NCI-H748 treated with DMSO at 0.1 percent for 48 hours (cell line): ENCODE results near the gene ELL.

Experiments used
- DNase-seq: peaks from one replicate; lab custom pipeline; 2025; lab: John Stamatoyannopoulos, UW

Gene ELL

DNA sequence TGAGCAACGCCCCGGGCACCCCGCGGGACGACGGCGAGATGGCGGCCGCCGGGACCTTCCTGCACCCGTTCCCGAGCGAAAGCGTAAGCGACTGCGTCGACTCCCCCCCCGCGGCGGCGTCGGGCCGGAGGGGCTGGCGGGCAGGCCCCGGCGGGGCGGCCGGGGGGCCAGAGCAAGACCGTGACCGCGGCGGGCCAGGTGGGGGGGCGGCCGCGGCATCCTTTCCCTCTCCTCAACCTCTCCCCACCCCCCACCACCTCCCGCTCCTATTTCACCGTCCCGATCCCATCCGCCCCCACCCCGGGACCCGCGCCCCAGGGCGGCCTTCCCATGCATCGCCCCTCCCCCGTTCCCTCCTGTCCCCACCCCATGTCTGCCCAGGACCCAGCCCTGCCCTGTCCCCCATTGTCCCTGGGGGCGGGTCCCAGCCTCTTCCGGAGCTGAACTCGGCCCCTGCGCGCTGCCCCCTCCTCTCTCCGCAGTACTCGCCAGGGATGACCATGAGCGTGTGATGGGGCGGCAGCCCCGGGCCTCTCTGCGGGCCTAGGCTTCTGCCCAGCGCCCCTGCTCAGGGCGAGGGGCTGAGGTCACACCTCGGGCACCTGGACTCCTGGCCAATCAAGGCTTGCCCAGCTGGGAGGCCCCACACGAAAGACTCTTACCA lies 88.0 kb downstream of the ELL start:
- no peak for DNase-seq

DNA sequence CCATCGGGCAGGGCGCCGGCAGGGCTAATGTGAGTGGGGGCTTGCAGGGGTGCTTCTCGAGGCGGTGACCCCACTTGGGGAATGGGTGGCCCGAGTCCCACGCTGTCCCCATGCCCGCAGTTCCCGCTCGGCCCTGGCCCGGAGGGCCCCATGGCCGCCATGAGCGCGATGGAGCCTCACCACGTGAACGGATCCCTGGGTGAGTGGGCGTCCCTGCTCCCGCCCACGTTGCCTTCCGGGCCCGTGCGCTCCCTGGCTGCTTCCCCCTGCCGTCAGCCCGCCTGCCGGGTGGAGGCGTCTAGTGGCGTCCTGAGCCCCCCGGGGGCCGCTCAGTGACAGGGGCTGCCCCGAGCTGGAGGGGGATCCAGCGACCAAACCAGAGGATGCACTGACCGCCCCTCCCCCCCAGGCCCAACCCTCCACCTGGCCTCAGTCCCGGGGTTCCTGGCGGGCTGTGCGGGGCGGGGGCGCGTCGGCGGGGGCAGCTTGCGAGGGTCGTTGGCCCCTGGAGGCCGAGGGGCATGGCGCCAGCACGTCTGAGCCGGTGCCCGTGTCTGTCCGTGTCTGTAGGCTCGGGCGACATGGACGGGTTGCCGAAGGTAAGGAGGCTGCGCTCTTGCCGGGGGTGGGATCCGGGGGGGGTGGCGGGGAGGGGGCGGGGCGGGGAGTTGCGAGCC lies 88.7 kb downstream of the ELL start:
- DNase-seq = no peak

DNA sequence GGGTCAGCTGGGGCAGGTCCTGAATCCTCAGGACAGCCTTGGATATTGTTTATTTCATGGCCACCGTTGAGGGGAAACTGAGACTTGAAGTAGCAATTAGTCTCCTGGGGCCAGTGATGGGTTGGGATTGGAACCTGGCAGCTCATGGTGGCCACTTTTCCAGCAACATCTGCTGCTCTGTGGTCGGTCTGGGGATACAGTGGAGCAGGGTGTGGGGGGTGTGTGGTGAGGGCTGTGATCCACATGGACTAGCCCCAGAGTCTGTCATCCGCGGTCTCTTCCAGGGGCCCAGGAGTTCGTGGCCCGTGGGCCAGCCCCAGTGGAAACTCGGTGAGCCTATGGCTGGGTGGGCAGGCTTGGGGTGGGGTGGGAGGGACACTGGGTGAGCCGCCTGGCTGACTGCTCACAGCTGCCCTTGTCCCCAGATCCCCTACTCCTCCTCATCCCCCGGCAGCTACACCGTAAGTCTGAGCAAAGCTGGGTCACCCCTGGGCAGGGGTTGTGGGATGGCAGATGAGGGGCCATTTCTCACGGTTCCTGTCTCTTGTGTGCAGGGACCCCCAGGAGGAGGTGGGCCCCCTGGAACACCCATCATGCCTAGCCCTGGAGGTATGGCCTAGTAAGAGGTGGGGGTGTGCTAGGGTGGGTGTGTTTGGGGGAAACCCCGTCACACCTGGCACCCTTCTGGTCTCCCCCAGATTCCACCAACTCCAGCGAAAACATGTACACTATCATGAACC lies 89.4 kb downstream of the ELL start:
- DNase-seq = no peak

DNA sequence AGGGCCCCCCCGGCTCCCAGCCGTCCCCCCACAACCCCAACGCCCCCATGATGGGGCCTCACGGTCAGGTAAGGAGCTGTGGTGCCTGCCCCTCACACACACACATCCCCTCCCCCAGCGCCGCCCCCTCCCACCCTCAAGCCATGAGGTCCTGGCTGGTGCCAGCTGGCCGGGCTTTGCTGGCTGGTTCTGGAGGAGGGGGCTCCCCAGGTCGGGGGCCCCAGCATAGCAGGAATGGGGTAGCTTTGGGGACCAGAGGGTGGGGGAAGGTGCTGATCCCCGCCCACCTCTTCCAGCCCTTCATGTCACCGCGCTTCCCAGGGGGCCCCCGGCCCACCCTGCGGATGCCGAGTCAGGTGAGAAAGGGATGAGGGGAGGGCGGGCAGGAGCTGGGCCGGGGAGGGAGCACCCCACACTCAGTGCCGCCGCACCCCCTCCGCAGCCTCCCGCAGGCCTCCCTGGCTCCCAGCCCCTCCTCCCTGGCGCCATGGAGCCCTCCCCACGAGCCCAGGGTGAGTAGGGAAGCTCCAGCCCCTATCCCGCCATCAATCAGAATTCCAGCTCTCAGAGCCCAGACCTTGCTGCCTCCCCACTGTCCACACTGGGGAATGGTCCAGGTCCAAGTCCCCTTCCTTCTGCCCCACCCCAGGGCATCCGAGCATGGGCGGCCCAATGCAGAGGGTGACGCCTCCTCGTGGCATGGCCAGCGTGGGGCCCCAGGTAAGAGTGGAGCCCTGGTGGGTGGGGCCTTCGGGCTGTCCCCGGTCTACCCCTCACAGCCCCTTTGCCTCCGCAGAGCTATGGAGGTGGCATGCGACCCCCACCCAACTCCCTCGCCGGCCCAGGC lies 90.3 kb downstream of the ELL start:
- DNase-seq = no peak

DNA sequence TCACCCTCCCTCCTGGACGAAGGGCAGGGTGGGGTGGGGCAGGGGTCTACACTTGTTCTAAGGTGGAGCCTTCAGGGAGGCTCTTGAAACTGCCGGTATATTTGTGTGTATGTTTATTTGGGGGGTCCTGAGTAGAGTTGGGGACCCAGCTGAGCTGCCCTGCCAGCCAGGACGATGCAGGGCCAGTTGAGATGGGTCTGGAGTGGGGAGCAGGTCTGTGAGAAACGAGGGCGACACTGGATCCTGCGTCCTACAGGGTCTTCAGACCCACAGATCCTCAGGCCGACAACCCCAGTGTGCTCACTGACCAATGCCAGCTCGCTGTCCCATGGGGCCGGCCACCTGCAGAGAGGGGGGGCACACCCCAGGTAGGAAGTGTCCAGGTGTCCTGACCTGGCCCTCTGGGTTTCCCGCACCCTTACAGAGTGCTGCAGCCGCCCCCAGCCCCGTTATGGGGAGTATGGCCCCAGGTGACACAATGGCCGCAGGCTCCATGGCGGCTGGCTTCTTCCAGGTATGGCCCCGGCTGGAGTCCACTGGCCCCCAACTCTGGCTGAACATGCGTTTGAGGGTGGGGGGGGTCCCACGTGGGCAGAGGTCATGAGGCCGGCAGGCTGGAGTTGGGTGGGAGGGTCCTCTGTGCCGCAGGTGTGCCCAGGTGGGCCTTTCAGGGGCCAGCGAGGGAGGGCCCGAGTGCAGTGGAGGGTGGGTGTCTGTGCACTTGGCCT lies 91.3 kb downstream of the ELL start:
- DNase-seq = no peak

DNA sequence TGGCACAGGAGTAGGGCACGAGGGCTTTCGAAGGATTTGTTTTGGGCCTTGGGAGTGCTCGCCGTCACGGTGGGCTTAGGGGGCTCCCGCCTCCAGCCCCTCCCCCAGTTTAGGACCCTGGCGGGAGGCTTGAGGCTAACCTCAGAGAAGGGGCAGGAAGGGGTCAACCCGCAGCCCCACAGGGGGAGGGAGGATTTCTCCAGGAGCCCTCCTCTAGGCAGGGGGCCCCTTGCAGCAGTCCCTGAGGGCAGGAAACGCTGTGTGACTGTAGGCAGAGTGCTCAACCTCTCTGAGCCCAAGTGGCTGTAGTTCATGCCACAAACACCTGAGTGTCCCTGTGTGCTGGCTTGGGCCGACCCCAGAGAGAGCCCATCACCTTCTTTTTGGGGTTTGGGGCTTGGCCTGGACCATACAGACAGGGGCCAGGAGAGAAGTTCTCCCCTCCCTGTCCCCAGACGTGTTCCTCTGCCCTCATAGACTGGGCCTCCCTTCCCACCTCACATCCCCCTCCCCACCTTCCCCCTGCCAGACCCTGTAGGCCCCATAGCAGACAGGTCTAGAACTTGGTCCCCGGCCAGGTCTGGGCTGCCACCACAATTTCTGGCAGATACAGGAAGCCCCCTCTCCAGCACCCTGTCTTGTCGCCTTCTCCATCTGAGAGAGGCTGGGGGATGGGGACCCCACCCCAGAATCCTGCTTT lies 92.0 kb downstream of the ELL start:
- DNase-seq = no peak

DNA sequence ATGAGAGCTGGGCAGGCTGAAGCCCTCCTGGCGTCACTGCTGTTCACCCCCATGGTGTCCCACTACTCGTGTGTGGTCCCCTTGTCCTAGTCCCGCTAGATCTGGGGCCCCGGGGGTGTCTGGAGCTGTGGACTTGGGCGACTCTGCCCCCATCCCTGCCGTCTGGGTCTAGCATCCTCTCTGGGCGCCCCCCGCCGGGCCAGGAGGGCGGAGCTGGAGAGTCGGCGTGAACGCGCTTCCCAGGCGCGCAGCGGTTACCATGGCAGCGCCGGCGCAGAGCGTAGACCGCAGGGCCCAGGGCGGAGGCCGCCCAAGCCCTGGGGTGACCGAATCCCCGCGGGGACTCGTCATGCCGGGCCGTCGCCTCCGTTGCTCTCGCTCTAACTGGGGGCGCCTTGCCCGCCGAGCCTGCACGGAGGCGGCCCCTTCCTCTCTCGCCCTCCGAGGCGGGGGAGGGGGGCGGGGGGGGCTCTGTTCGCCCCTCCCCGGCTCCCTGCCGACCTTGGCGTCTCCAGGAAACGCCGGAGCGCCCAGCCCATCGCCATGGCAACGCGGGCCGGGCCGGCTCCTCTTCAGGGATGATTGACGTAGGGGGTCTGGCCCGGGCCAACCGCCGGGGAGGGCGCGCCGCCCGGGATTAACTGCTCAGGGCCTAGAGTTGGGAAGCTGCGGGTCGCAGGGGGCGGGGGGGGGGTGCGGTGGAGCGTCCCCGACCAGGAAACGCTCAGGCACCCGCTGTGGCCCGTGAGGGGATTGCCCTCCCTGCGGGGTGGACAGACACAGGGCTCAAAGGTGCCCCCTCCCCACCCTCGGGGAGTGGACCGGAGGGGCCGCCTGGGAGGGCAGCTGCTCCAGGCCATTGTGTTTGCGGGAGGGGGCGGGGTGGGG lies 92.8 kb downstream of the ELL start:
- peak; percentile 73 for DNase-seq

DNA sequence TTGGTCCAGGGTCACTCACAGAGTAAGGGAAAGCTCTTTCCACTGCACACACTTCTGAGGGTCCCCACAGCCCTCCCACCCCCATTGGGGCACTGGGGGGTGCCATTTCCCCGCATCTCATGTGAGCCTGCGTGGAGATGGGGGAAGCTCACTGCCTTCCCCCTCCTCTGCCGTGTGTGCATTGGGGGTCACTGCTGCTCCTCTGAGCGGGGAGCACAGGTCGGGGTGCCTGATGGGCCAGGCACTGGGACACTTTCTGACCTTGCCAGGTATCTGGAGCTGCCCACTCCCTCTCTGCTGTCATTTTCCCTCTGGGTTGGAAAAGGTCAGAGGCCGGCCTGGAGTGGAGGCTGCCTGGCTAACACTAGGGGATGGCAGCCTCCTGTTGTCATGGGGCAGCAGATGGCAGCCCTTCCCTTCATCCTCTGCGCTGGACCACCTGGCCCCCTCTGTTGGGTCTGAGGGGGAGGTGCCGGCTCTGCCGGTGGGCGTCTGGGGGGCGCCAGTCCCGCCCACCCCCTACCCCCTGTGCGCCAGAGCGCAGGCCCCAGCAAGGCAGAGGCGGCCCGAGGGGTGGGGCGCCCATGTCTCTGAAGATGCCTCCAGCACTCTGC lies 93.6 kb downstream of the ELL start:
- no peak for DNase-seq

DNA sequence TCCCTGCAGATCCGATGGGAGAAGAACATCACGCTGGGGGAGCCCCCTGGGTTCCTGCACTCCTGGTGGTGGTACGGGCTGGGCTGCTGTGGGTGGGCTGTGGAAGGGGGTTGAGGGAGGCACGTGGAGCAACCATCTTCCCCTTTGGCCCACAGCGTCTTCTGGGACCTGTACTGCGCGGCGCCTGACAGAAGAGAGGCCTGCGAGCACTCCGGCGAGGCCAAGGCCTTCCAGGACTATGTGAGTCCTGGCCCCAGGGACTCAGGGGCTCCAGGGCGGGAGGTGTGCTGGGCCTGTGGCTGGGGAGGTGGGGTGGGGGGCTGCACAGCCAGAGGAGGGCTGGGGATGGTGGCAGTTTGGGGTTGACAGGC lies 94.1 kb downstream of the ELL start:
- no peak for DNase-seq

DNA sequence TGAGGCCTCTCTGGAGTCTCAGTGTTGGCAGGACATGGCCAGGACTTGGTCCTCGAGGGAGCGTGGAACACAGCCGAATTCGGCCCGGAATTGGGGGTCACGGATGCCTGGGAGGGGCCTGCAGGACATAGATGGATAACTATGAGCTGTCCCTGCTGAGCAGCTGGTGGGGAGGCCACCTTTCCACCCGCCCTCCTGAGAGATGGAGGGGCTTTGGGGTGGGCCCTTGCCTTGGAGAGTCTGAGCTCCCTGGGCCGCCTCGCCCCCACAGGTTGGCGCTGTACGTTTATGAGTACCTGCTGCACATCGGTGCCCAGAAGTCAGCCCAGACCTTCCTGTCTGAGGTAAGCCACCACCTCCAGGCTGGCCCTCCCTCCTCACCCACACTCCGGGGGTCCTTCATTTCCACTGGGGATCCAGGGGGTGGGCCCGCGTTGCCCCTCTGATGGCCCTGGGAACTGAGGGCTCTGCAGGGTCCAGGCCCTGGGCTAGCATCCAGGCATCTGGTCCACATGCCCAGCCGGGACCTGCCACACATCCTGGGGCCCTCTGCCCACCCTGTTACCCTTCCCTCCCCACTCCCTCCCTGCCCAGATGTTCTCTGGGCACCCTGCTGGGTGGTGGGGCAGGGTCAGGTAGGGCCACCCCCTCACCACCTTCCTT lies 94.7 kb downstream of the ELL start:
- DNase-seq = no peak

DNA sequence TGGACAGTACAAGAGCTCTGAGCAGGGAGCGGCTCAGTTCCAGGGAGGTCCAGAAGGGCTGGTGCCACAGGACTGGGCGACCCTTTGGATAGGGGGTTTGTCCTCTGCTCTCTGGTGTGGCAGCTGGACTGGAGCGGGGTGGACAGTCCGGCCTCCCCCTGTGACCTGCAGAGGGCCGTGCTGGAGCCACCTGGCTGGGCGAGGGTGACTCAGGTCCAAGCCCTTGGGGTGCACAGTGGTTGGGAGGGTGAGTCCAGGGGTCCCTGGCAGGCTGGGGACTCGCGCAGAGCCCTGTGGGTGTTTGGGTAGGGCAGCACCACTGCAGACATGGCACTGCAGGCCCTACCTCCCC lies 95.5 kb downstream of the ELL start:
- no peak for DNase-seq

DNA sequence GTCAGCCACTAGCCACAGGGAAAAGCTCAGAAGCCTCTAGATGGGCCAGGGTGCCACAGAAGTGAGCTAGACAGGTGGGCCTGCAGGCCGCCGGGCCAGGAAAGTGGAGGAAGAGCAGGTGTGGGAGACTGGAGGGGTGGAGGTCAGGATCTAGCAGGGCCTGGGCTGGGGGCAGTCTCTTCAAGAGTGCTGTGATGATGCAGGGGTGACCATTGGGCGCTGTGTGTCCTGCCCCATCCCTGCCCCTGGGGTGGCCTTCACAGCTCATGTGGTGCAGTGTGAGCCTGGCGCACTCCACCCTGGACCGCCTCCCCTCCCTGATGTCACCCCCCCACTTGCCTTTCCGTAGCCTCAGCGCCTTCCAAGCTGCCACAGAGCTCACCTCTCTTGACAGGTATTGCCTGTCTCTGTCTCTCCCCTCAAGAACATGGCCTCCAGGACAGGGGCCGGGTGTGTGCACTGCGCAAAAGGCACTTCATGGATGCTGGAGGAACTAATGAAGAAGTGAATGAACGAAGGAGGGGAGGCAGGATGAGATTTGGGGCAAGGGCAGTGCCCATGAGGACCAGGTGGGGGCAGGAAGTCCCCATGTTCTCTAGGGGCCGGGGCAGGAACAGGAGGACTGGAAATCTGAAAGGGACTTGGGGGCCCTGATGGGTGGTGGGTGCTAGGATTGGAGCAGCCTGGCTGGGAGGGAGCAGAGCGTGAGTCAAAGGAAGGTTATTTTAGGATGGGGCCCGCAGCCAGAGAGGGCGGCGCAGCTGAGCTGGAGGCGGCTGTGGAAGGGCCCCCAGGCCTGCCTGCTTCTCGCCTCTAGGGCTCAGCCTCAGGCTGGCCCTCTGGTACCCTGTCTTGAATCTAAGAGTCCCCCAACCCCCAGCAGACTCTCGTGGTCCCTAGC lies 96.1 kb downstream of the ELL start:
- no peak for DNase-seq

DNA sequence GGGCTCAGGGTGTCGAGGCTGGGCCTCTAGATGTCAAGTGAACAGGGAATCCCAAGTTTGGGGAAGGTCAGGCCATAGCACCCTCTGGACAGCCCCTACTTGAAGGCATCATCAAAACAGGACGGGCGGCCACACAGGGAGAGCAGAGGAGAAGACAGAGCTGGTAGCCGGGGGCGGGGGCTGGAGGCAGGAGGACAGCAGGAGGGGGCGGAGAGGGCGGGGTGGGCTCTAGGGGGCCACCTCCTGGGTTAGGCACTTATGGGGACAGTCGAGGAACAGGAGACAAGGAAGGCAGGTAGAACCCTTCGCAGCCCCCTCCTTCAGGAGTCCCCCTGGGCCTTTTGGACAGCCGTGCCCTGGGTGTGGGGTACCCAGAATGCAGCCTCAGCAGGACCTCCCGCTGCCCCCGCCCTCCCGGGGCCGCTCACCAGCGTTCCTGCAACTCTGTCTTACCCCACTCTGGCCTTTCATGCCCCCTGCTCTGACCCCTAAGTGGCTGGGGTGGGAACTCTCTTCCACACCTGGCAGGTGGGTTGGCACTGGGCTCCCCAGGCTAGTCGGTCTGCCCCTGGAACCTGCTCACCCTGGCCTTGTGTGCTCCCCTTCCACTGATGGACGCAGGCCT lies 96.9 kb downstream of the ELL start:
- DNase-seq = no peak

DNA sequence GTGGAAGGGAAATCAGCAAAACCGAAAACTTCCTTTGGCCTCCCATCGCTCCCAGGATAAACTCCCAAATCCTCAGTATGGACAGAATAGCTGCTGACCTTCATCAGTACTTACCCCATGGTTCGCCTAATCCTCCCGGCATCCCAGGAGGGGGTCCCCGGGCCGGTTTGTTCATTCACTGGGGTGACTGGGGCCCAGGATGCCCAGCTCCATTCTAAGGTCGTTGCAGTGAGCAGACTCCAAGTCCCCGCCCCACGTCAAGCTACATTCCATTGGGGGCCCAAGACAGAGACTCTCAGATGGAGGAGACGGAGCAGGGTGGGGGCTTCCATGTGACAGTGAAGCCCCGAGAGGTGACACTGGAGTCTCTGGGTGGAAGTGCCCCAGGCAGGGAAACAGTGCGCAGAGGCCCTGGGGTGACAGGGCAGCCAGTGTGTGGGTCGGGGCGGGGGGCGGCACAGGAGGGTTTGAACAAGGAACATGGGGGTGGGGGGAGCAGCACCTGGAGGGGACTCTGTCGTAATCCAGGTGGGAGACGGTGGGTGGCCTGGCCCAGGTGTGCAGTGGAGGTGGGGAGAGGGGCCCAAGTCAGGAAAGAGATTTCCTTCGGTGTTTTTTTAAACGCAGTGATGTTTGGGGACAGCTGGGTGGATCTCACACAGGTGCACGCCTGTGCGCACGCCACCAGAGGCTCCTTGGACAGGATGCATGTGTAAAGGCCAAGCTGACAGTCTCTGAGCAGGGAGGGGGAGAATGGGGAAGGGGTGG lies 97.6 kb downstream of the ELL start:
- DNase-seq = no peak

DNA sequence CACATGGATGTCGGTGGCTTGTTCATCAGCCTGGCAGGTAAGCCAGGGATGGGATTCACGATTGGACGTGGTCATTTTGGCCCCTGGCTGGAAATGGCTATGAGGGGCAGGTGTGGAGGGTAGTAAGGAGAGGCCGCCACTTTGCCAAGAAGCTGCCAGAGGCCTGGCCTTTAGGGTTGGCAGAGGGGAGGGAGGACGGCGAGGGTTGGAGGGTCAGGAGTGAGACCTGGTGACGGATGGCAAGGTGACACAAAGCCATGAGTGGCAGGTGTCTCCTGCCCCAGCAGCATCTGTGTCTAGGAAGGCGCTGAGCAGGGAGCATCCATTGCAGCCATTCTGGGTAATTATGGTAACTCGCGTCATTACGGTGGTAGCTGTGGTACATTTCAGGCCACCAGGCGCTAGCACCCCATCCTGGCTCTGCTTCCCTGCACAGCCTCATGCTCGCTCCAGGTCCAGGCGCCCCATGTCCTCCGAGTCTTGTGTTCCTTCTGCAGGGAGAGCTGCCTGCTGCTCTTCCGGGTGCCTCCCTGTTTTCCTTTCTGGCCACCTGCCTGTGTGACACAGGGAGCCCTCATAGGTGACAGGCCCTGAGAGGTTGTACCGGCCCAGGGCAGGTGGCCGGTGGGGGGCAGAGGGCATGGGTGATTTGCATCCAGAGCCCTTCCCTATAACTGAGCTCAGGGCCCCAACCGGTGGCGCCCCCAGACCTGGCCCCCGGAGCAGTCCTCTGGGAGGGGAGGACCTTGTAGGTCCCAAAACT lies 98.4 kb downstream of the ELL start:
- DNase-seq = no peak

DNA sequence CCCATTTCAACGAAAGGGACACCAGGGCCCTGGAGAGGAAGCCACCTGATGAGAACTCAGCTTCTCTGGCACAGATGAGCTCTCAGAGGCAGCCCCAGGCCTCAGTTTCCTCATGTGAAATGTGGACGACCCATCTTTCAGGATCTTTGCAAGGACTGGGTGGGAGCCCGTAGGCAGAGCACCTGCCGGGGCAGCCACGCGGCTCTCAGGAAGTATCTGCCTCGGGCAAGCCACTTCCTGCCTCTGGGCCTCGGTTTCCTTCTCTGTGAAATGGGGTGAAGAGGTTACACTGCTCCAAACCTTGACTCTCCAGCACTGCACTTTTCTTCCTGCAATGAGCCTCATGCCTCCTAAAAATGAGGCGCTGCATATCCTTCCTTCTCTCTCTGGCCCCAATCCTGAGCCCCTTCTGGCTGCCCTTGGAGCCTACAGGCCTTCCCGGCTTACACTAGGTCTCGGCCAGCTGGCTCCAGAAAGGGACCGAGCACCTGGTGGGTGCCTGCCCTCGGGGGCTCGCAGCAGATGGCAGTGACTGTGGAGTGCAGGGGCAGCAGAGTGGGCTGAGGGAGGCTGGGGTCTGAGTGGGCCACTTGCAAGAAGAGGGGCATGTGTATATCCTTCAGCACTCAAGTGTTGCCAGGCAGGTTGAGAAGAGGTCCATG lies 99.2 kb downstream of the ELL start:
- DNase-seq = no peak
